Neural cell (in vitro differentiated cells): ENCODE results near the gene TIAL1. TPM values are rescaled to one million over a fixed set of nuclear protein-coding genes. Genes with fewer than 3 reads are reported as not detected.

ENCODE experiments used
- H2AFZ ChIP-seq: fragments of 200-600, 300-800 bp; sonication (generic), shearing (Covaris generic); 2 replicates; pipeline ENCODE4 v1.6.0; 2014; ENCODE audit warnings: low read depth, mild to moderate bottlenecking, antibody characterized with exemption, low read length, moderate library complexity
- H3F3A ChIP-seq: fragments of 200-600 bp; shearing (Covaris generic); 2 replicates; pipeline ENCODE4 v1.6.1; 2016; ENCODE audit warnings: mild to moderate bottlenecking, moderate library complexity, mixed read lengths, antibody characterized with exemption, low read length; ENCODE audit not compliant: insufficient read depth, poor library complexity, severe bottlenecking
- H3K27ac ChIP-seq: fragments of 200-600, 300-800 bp; sonication (generic), shearing (Covaris generic); 2 replicates; pipeline ENCODE4 v1.5.1; 2014; ENCODE audit warnings: mild to moderate bottlenecking, low read length, moderate library complexity
- H3K27me3 ChIP-seq: fragments of 300-800, 200-600 bp; sonication (generic), shearing (Covaris generic); 2 replicates; pipeline ENCODE4 v1.6.0; 2014; ENCODE audit warnings: mild to moderate bottlenecking, low read depth, low read length, moderate library complexity; ENCODE audit not compliant: insufficient read depth
- H3K36me3 ChIP-seq: fragments of 300-800, 200-600 bp; sonication (generic), shearing (Covaris generic); 2 replicates; pipeline ENCODE4 v1.5.1; 2014; ENCODE audit warnings: mild to moderate bottlenecking, antibody characterized with exemption, low read length, moderate library complexity; ENCODE audit not compliant: insufficient read depth
- H3K4me2 ChIP-seq: fragments of 300-800, 200-600 bp; sonication (generic), shearing (Covaris generic); 2 replicates; pipeline ENCODE4 v1.6.0; 2014; ENCODE audit warnings: mild to moderate bottlenecking, low read length
- H3K4me3 ChIP-seq: fragments of 300-800, 200-600 bp; sonication (generic), shearing (Covaris generic); 2 replicates; pipeline ENCODE4 v1.5.1; 2014; ENCODE audit warnings: mild to moderate bottlenecking, low read length, moderate library complexity
- H3K79me2 ChIP-seq: fragments of 200-600 bp; shearing (Covaris generic); replicated peaks from 2 replicates; pipeline ENCODE4 v1.6.0; 2014; ENCODE audit warnings: mild to moderate bottlenecking, low read length, moderate library complexity; ENCODE audit not compliant: insufficient read depth
- H3K9ac ChIP-seq: fragments of 300-800, 200-600 bp; sonication (generic), shearing (Covaris generic); 2 replicates; pipeline ENCODE4 v1.6.1; 2016; ENCODE audit warnings: mild to moderate bottlenecking, low read length, mixed read lengths
- H3K9me2 ChIP-seq: fragments of 200-600 bp; shearing (Covaris generic); 2 replicates; pipeline ENCODE4 v1.6.1; 2016; ENCODE audit warnings: mild to moderate bottlenecking, low read length, mixed read lengths; ENCODE audit not compliant: insufficient read depth
- H3K9me3 ChIP-seq: fragments of 200-600, 300-800 bp; sonication (generic), shearing (Covaris generic); 2 replicates; pipeline ENCODE4 v1.6.1; 2016; ENCODE audit warnings: mild to moderate bottlenecking, mixed run types, low read length, moderate library complexity, mixed read lengths
- H4K20me1 ChIP-seq: fragments of 200-600 bp; shearing (Covaris generic); 2 replicates; pipeline ENCODE4 v1.6.1; 2016; ENCODE audit warnings: mild to moderate bottlenecking, mixed run types; ENCODE audit not compliant: insufficient read depth
- CTCF ChIP-seq: fragments of 450-650 bp; IDR thresholded peaks from 2 replicates; pipeline ENCODE4 v1.5.1; 2014; ENCODE audit warnings: antibody characterized with exemption, mild to moderate bottlenecking, moderate library complexity; ENCODE audit not compliant: poor library complexity, severe bottlenecking
- EP300 ChIP-seq: fragments of 450-650 bp; conservative IDR thresholded peaks from 2 replicates; pipeline ENCODE4 v1.6.1; 2014; ENCODE audit warnings: antibody characterized with exemption, mild to moderate bottlenecking, moderate library complexity; ENCODE audit not compliant: poor library complexity, severe bottlenecking
- EZH2 ChIP-seq: fragments of 200-600, 300-800 bp; shearing (Covaris generic), sonication (generic); IDR thresholded peaks from 2 replicates; pipeline ENCODE4 v1.6.1; 2014; ENCODE audit warnings: antibody characterized with exemption, low read length, borderline replicate concordance, mild to moderate bottlenecking; ENCODE audit not compliant: insufficient read depth, poor library complexity, severe bottlenecking
- MXI1 ChIP-seq: fragments of 450-650 bp; conservative IDR thresholded peaks from 2 replicates; pipeline ENCODE4 v1.6.1; 2014; ENCODE audit warnings: antibody characterized with exemption, mild to moderate bottlenecking; ENCODE audit not compliant: poor library complexity, severe bottlenecking
- POLR2AphosphoS5 ChIP-seq: IDR thresholded peaks from 2 replicates; pipeline ENCODE4 v1.6.1; 2012
- RAD21 ChIP-seq: fragments of 450-650 bp; conservative IDR thresholded peaks from 2 replicates; pipeline ENCODE4 v1.6.1; 2014; ENCODE audit warnings: antibody characterized with exemption, mild to moderate bottlenecking, moderate library complexity
- REST ChIP-seq: IDR thresholded peaks from 2 replicates; pipeline ENCODE4 v1.6.1; 2012; ENCODE audit warnings: borderline replicate concordance
- SMC3 ChIP-seq: fragments of 450-650 bp; conservative IDR thresholded peaks from 2 replicates; pipeline ENCODE4 v1.6.1; 2014; ENCODE audit warnings: antibody characterized with exemption, mild to moderate bottlenecking, moderate library complexity; ENCODE audit not compliant: poor library complexity
- TAF1 ChIP-seq: IDR thresholded peaks from 2 replicates; pipeline ENCODE4 v1.6.1; 2012; ENCODE audit warnings: low read depth
- polyA plus RNA-seq: library from polyadenylated mRNA; depleted of rRNA; stranded (reverse); fragments of >200 nt; gene quantifications from 2 replicates; pipeline ENCODE4 v1.2.3, GENCODE V29; 2014

The TIAL1 gene
- polyA plus RNA-seq, 1 donor from 2014 or later, result 85.1 TPM

- no peak overlapping the region for H3K4me3 ChIP-seq
- H3K9ac ChIP-seq, result no peak overlapping the region
- no peaks in the 10 kb centered on the region for H3K9me2 ChIP-seq
- H2AFZ ChIP-seq, result no peak overlapping the region
- no peak overlapping the region for H3K27ac ChIP-seq
- TF ChIP-seq RAD21, result no peak
- TF ChIP-seq TAF1, result no peak
- TF ChIP-seq EZH2, result no peak
- no peak for TF ChIP-seq POLR2AphosphoS5
- TF ChIP-seq EP300, result no peak
- TF ChIP-seq REST, result no peak
- no peak for TF ChIP-seq MXI1
- no peak for TF ChIP-seq SMC3
- TF ChIP-seq CTCF, result no peak
- no peak overlapping the region for H3K4me2 ChIP-seq
- no peaks in the 10 kb centered on the region for H4K20me1 ChIP-seq
- H3K79me2 ChIP-seq, result no peaks in the 10 kb centered on the region
- no peaks in the 10 kb centered on the region for H3F3A ChIP-seq
- H3K36me3 ChIP-seq, result no peaks in the 10 kb centered on the region
- H3K27me3 ChIP-seq, result no peaks in the 10 kb centered on the region
- no peaks in the 10 kb centered on the region for H3K9me3 ChIP-seq
These were observed 71.6 kb downstream of the TIAL1 start for GRCh38 chr10:119525116-119525515.

- TF ChIP-seq EZH2 (no peak), MXI1 (no peak), RAD21 (no peak), TAF1 (no peak), SMC3 (no peak), CTCF (no peak), REST (no peak), POLR2AphosphoS5 (no peak), EP300 (no peak)
- Histone ChIP-seq H3K4me3 (no peak overlapping the region), H3K27me3 (no peaks in the 10 kb centered on the region), H3K9me2 (no peaks in the 10 kb centered on the region), H2AFZ (no peak overlapping the region), H3K4me2 (no peak overlapping the region), H3K9ac (no peak overlapping the region), H3K27ac (no peak overlapping the region), H3K79me2 (no peaks in the 10 kb centered on the region), H4K20me1 (no peaks in the 10 kb centered on the region), H3K36me3 (no peaks in the 10 kb centered on the region), H3K9me3 (no peaks in the 10 kb centered on the region), H3F3A (no peaks in the 10 kb centered on the region)
These were observed 72.1 kb downstream of the TIAL1 start for GRCh38 chr10:119524720-119525070.
